Measurements from ENCODE around the gene CST4.
"Not testable (repeated sequence)": the region's sequence is repeated elsewhere in the genome, so short reads cannot be mapped to it uniquely, and the experiment has no call there.

DNA sequence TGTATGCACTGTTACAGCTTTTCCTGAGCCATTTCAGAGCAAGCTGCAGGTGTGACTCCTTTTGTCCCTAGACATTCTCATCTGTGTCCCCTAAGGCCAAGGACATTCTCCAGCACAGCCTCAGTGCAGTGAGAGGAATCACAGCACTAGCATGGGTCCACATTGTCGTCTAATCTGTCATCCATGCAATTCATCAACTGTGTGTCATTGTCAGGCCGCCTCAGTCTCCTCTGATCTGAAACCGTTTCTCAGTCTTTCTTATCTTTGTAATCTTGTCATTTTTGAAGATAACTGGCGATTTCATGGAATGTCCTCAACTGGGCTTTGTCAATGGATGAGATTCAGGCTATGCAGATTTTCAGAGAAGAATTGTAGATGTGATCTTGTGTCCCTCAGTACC, 24.8 kb downstream of the CST4 start:
- TF ChIP-seq CTCF (IDR thresholded peaks at IDR 0.05); CHD2 (IDR thresholded peaks at IDR 0.05; ENCODE audit: low read length, partially characterized antibody); JUND (IDR thresholded peaks at IDR 0.05); TCF12 (IDR thresholded peaks at IDR 0.05); REST (IDR thresholded peaks at IDR 0.05; ENCODE audit: low read depth, low read length); POLR2AphosphoS5 (IDR thresholded peaks at IDR 0.05; ENCODE audit: low read depth, low read length); RCOR1 (IDR thresholded peaks at IDR 0.05; ENCODE audit: low read length); RXRA (IDR thresholded peaks at IDR 0.05; ENCODE audit: borderline replicate concordance, low read depth): not testable (repeated sequence)

Measured in SK-N-SH (cell line).